ENCODE measurements around the gene BPIFA2.

GRCh38 chr20:33199026-33199425 is 31.1 kb downstream of the BPIFA2 start:
- TF ChIP-seq, protein P1, sequence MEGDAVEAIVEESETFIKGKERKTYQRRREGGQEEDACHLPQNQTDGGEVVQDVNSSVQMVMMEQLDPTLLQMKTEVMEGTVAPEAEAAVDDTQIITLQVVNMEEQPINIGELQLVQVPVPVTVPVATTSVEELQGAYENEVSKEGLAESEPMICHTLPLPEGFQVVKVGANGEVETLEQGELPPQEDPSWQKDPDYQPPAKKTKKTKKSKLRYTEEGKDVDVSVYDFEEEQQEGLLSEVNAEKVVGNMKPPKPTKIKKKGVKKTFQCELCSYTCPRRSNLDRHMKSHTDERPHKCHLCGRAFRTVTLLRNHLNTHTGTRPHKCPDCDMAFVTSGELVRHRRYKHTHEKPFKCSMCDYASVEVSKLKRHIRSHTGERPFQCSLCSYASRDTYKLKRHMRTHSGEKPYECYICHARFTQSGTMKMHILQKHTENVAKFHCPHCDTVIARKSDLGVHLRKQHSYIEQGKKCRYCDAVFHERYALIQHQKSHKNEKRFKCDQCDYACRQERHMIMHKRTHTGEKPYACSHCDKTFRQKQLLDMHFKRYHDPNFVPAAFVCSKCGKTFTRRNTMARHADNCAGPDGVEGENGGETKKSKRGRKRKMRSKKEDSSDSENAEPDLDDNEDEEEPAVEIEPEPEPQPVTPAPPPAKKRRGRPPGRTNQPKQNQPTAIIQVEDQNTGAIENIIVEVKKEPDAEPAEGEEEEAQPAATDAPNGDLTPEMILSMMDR (IDR thresholded peaks at IDR 0.05): no peak
- TF ChIP-seq POLR2A (IDR thresholded peaks at IDR 0.05): no peak
